HEK293 (cell line): ENCODE data around the gene PET100.

ENCODE experiments used
- FEZF1 ChIP-seq: fragments of 450-650 bp; formaldehyde crosslinking; IDR thresholded peaks from 2 replicates; pipeline ENCODE4 v1.5.1; 2016; ENCODE audit warnings: missing biosample characterization, missing genetic modification characterization
- GFI1B ChIP-seq: fragments of 450-650 bp; formaldehyde crosslinking; IDR thresholded peaks from 2 replicates; pipeline ENCODE4 v1.5.1; 2016; ENCODE audit warnings: missing biosample characterization, missing genetic modification characterization
- HOXC10 ChIP-seq: sonication (generic); formaldehyde crosslinking; IDR thresholded peaks from 2 replicates; pipeline ENCODE4 v1.8.1; 2023; ENCODE audit warnings: mild to moderate bottlenecking, missing genetic modification reagents
- IKZF3 ChIP-seq: fragments of 450-650 bp; IDR thresholded peaks from 2 replicates; pipeline ENCODE4 v1.5.0; 2018; ENCODE audit warnings: missing biosample characterization, mild to moderate bottlenecking, missing genetic modification characterization, moderate library complexity
- KLF7 ChIP-seq: fragments of 450-650 bp; formaldehyde crosslinking; IDR thresholded peaks from 2 replicates; pipeline ENCODE4 v1.5.1; 2016; ENCODE audit warnings: missing biosample characterization, missing genetic modification characterization, borderline replicate concordance
- OVOL3 ChIP-seq: fragments of 450-650 bp; formaldehyde crosslinking; IDR thresholded peaks from 2 replicates; pipeline ENCODE4 v1.5.1; 2016; ENCODE audit warnings: missing biosample characterization, missing genetic modification characterization
- SCRT1 ChIP-seq: fragments of 450-650 bp; formaldehyde crosslinking; IDR thresholded peaks from 2 replicates; pipeline ENCODE4 v1.5.1; 2016; ENCODE audit warnings: missing biosample characterization, missing genetic modification characterization, borderline replicate concordance
- SP3 ChIP-seq: fragments of 450-650 bp; formaldehyde crosslinking; IDR thresholded peaks from 2 replicates; pipeline ENCODE4 v1.5.1; 2016; ENCODE audit warnings: missing biosample characterization, missing genetic modification characterization
- TCF7L2 ChIP-seq: IDR thresholded peaks from 2 replicates; pipeline ENCODE4 v1.6.1; 2011; ENCODE audit warnings: low read depth, mild to moderate bottlenecking, inconsistent platforms, low read length, moderate library complexity, borderline replicate concordance
- TRIM28 ChIP-seq: IDR thresholded peaks from 2 replicates; pipeline ENCODE4 v1.6.1; 2011; ENCODE audit warnings: low read length, control low read depth, borderline replicate concordance
- ZBTB44 ChIP-seq: fragments of 450-650 bp; IDR thresholded peaks from 2 replicates; pipeline ENCODE4 v1.5.1; 2018; ENCODE audit warnings: missing biosample characterization, mild to moderate bottlenecking, missing genetic modification characterization
- ZBTB48 ChIP-seq: fragments of 450-650 bp; formaldehyde crosslinking; IDR thresholded peaks from 2 replicates; pipeline ENCODE4 v1.5.1; 2016; ENCODE audit warnings: missing biosample characterization, missing genetic modification characterization
- ZBTB7A ChIP-seq: fragments of 450-650 bp; formaldehyde crosslinking; IDR thresholded peaks from 2 replicates; pipeline ENCODE4 v1.5.1; 2016; ENCODE audit warnings: low read depth, missing biosample characterization, missing genetic modification characterization
- ZFP69B ChIP-seq: fragments of 450-650 bp; formaldehyde crosslinking; IDR thresholded peaks from 2 replicates; pipeline ENCODE4 v1.5.1; 2016; ENCODE audit warnings: missing biosample characterization, missing genetic modification characterization
- ZIC2 ChIP-seq: fragments of 450-650 bp; formaldehyde crosslinking; IDR thresholded peaks from 2 replicates; pipeline ENCODE4 v1.5.1; 2016; ENCODE audit warnings: missing biosample characterization, missing genetic modification characterization
- ZNF132 ChIP-seq: fragments of 450-650 bp; formaldehyde crosslinking; IDR thresholded peaks from 2 replicates; pipeline ENCODE4 v1.5.1; 2017; ENCODE audit warnings: missing biosample characterization, missing genetic modification characterization, borderline replicate concordance
- ZNF155 ChIP-seq: fragments of 450-650 bp; formaldehyde crosslinking; IDR thresholded peaks from 2 replicates; pipeline ENCODE4 v1.5.1; 2016; ENCODE audit warnings: missing biosample characterization, missing genetic modification characterization
- ZNF16 ChIP-seq: fragments of 450-650 bp; formaldehyde crosslinking; IDR thresholded peaks from 2 replicates; pipeline ENCODE4 v1.5.1; 2016; ENCODE audit warnings: low read depth, missing biosample characterization, missing genetic modification characterization
- ZNF23 ChIP-seq: fragments of 450-650 bp; formaldehyde crosslinking; IDR thresholded peaks from 2 replicates; pipeline ENCODE4 v1.5.1; 2016; ENCODE audit warnings: missing biosample characterization, missing genetic modification characterization, borderline replicate concordance
- ZNF239 ChIP-seq: fragments of 450-650 bp; formaldehyde crosslinking; IDR thresholded peaks from 2 replicates; pipeline ENCODE4 v1.5.1; 2016; ENCODE audit warnings: missing biosample characterization, missing genetic modification characterization
- ZNF280D ChIP-seq: fragments of 450-650 bp; formaldehyde crosslinking; IDR thresholded peaks from 2 replicates; pipeline ENCODE4 v1.5.1; 2016; ENCODE audit warnings: missing biosample characterization, missing genetic modification characterization
- ZNF302 ChIP-seq: fragments of 450-650 bp; formaldehyde crosslinking; IDR thresholded peaks from 2 replicates; pipeline ENCODE4 v1.5.1; 2016; ENCODE audit warnings: missing biosample characterization, missing genetic modification characterization, low read depth
- ZNF423 ChIP-seq: fragments of 450-650 bp; formaldehyde crosslinking; IDR thresholded peaks from 2 replicates; pipeline ENCODE4 v1.5.1; 2016; ENCODE audit warnings: missing biosample characterization, missing genetic modification characterization
- ZNF513 ChIP-seq: fragments of 450-650 bp; IDR thresholded peaks from 2 replicates; pipeline ENCODE4 v1.5.1; 2018; ENCODE audit warnings: missing biosample characterization, missing genetic modification characterization
- ZNF514 ChIP-seq: fragments of 450-650 bp; formaldehyde crosslinking; IDR thresholded peaks from 2 replicates; pipeline ENCODE4 v1.5.1; 2016; ENCODE audit warnings: missing biosample characterization, missing genetic modification characterization
- ZNF555 ChIP-seq: fragments of 450-650 bp; formaldehyde crosslinking; conservative IDR thresholded peaks from 2 replicates; pipeline ENCODE4 v1.5.1; 2017; ENCODE audit warnings: missing biosample characterization, mild to moderate bottlenecking, missing genetic modification characterization, inconsistent platforms
- ZNF561 ChIP-seq: fragments of 450-650 bp; IDR thresholded peaks from 2 replicates; pipeline ENCODE4 v1.5.1; 2018; ENCODE audit warnings: missing biosample characterization, missing genetic modification characterization, borderline replicate concordance
- ZNF654 ChIP-seq: fragments of 450-650 bp; formaldehyde crosslinking; IDR thresholded peaks from 2 replicates; pipeline ENCODE4 v1.5.1; 2016; ENCODE audit warnings: low read depth, missing biosample characterization, missing genetic modification characterization
- ZNF658 ChIP-seq: fragments of 450-650 bp; formaldehyde crosslinking; IDR thresholded peaks from 2 replicates; pipeline ENCODE4; 2016; ENCODE audit warnings: missing biosample characterization, missing genetic modification characterization
- ZNF670 ChIP-seq: fragments of 450-650 bp; formaldehyde crosslinking; IDR thresholded peaks from 2 replicates; pipeline ENCODE4 v1.5.1; 2016; ENCODE audit warnings: missing biosample characterization, missing genetic modification characterization, low read depth
- ZNF792 ChIP-seq: fragments of 450-650 bp; formaldehyde crosslinking; IDR thresholded peaks from 2 replicates; pipeline ENCODE4 v1.5.1; 2016; ENCODE audit warnings: missing biosample characterization, missing genetic modification characterization
- ZNF843 ChIP-seq: fragments of 450-650 bp; formaldehyde crosslinking; IDR thresholded peaks from 2 replicates; pipeline ENCODE4 v1.5.1; 2016; ENCODE audit warnings: missing biosample characterization, missing genetic modification characterization
- TF ChIP-seq, protein P1 (sequence below): fragments of 450-650 bp; formaldehyde crosslinking; IDR thresholded peaks from 2 replicates; pipeline ENCODE4 v1.5.1; 2016; ENCODE audit warnings: missing biosample characterization, missing genetic modification characterization
- TF ChIP-seq, protein P2 (sequence below): fragments of 450-650 bp; formaldehyde crosslinking; IDR thresholded peaks from 2 replicates; pipeline ENCODE4; 2016; ENCODE audit warnings: missing biosample characterization, missing genetic modification characterization

The PET100 gene

DNA sequence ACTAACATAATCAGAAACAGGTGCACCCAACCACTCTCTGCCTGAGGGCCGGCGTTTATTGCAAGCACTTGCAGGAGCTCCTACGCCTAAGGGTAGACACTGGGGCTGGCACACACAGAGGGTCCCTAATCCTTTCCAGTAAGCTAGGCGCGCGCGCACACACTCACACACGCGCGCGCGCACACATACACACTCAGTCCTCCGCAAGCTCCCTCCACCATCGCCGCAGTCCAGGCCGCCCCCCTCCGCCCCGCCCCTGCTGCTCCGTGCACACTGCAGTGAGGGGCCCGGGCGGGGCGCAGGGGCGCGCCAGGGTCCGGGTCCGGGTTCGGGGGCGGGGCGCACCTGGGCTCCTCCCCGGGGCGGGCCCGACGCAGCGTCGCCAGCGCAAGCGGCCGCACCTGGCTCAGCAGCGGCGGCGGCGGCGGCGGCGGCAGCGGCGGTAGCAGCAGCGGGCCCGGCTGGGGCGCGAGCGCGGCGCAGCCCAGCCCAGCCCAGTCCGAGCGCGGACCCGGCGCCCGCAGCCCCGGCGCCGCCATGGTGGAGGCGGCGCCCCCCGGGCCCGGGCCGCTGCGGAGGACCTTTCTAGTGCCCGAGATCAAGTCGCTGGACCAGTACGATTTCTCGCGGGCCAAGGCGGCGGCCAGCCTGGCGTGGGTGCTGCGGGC is 34.0 kb upstream of the PET100 start, which contains the start of gene CAMSAP3 (continued):
- TF ChIP-seq ZNF513 (tag by site-specific recombination) (no peak), ZNF302 (tag by site-specific recombination) (no peak), TCF7L2 (no peak), ZNF16 (tag by site-specific recombination) (no peak), ZNF555 (tag by site-specific recombination) (no peak), OVOL3 (tag by site-specific recombination) (no peak), ZNF423 (tag by site-specific recombination) (no peak), ZIC2 (no peak), FEZF1 (no peak), HOXC10 (CRISPR knock-in tag) (no peak), ZNF155 (tag by site-specific recombination) (no peak), ZBTB44 (tag by site-specific recombination) (no peak), KLF7 (tag by site-specific recombination) (no peak), SCRT1 (tag by site-specific recombination) (no peak), ZNF561 (tag by site-specific recombination) (no peak), ZNF658 (tag by site-specific recombination) (no peak), ZNF23 (no peak), IKZF3 (tag by site-specific recombination) (no peak), ZFP69B (tag by site-specific recombination) (no peak), TRIM28 (no peak), ZNF280D (tag by site-specific recombination) (no peak), ZNF792 (tag by site-specific recombination) (no peak), ZNF670 (tag by site-specific recombination) (no peak), ZNF239 (tag by site-specific recombination) (no peak), ZBTB48 (tag by site-specific recombination) (peak; percentile 96), ZNF514 (no peak), ZNF654 (tag by site-specific recombination) (no peak), SP3 (tag by site-specific recombination) (peak; percentile 54; the same call in 1 of the 2 replicates), GFI1B (no peak), ZBTB7A (tag by site-specific recombination) (no peak), ZNF843 (no peak), ZNF132 (no peak)
- TF ChIP-seq, protein P1, sequence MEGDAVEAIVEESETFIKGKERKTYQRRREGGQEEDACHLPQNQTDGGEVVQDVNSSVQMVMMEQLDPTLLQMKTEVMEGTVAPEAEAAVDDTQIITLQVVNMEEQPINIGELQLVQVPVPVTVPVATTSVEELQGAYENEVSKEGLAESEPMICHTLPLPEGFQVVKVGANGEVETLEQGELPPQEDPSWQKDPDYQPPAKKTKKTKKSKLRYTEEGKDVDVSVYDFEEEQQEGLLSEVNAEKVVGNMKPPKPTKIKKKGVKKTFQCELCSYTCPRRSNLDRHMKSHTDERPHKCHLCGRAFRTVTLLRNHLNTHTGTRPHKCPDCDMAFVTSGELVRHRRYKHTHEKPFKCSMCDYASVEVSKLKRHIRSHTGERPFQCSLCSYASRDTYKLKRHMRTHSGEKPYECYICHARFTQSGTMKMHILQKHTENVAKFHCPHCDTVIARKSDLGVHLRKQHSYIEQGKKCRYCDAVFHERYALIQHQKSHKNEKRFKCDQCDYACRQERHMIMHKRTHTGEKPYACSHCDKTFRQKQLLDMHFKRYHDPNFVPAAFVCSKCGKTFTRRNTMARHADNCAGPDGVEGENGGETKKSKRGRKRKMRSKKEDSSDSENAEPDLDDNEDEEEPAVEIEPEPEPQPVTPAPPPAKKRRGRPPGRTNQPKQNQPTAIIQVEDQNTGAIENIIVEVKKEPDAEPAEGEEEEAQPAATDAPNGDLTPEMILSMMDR (tag by site-specific recombination) = no peak
- TF ChIP-seq, protein P2, sequence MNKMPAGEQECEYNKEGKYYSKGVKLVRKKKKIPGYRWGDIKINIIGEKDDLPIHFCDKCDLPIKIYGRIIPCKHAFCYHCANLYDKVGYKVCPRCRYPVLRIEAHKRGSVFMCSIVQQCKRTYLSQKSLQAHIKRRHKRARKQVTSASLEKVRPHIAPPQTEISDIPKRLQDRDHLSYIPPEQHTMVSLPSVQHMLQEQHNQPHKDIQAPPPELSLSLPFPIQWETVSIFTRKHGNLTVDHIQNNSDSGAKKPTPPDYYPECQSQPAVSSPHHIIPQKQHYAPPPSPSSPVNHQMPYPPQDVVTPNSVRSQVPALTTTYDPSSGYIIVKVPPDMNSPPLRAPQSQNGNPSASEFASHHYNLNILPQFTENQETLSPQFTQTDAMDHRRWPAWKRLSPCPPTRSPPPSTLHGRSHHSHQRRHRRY (tag by site-specific recombination) = no peak
